Loucy (cell line): ENCODE data around the gene PEAR1.

ENCODE experiments used
- EZH2phosphoT487 ChIP-seq: fragments of 200-600 bp; IDR thresholded peaks from 2 replicates; pipeline ENCODE4 v1.6.1; 2018; ENCODE audit warnings: antibody characterized with exemption, mild to moderate bottlenecking, moderate library complexity, borderline replicate concordance
- TF ChIP-seq, protein P1 (sequence below): fragments of 200-600 bp; sonication (generic); conservative IDR thresholded peaks from 2 replicates; pipeline ENCODE4 v1.5.1; 2014; ENCODE audit warnings: mild to moderate bottlenecking, antibody characterized with exemption, low read length

DNA sequence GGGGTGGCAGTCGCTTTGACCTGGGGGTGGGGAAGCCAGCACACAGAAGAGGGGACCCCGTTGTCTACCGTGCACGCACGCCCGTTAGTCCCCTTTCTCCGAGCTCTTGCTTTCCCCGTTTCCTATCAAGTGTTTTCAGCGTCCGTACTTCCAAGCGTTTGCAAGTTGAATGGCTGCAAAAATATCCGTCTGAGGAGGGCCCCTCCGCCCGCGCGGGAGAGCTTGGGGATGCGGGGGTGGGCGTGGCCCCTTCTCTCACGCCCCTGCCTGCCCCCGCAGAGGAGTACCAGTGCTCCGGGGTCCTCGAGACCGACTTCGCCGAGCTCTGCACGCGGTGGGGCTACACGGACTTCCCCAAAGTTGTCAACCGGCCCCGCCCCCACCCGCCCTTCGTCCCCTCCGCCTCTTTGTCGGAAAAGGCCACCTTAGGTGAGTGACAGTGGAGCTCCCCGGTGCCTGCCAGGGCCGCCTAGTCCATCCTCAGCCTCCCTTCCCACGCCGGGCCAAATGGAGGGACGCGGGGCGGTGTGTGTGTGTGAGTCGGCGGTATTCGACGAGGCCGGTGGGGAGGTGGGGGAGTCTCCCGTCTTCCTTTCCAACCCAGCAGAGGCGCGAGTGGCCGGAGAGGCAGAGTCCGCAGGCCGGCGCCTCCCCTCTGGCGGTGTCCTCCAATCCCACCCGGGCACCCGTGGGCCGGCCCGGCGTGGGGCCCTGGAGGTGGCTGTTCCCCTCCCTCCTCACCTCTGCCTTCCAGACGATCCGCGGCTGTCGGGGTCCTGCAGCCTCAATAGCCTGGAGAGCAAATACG is 30.4 kb downstream of the PEAR1 start:
- TF ChIP-seq, protein P1, sequence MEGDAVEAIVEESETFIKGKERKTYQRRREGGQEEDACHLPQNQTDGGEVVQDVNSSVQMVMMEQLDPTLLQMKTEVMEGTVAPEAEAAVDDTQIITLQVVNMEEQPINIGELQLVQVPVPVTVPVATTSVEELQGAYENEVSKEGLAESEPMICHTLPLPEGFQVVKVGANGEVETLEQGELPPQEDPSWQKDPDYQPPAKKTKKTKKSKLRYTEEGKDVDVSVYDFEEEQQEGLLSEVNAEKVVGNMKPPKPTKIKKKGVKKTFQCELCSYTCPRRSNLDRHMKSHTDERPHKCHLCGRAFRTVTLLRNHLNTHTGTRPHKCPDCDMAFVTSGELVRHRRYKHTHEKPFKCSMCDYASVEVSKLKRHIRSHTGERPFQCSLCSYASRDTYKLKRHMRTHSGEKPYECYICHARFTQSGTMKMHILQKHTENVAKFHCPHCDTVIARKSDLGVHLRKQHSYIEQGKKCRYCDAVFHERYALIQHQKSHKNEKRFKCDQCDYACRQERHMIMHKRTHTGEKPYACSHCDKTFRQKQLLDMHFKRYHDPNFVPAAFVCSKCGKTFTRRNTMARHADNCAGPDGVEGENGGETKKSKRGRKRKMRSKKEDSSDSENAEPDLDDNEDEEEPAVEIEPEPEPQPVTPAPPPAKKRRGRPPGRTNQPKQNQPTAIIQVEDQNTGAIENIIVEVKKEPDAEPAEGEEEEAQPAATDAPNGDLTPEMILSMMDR: no peak
- TF ChIP-seq EZH2phosphoT487: no peak
